Activated CD4-positive, alpha-beta T cell treated with anti-CD3 and anti-CD28 coated beads for 4 hours (primary cell): Measurements from ENCODE around the gene RHEB.
A peak's percentile ranks its signal among the peaks of the same experiment; 100 is the strongest.

Experiments used
- DNase-seq, 2 donors: peaks; one replicate each; pipeline ENCODE4 v3.0.0-alpha.2; 2020

Gene RHEB

GRCh38 chr7:151447312-151447711 is 72.4 kb downstream of the RHEB start:
- DNase-seq: no peak

- DNase-seq: no peak
These were observed 73.3 kb downstream of the RHEB start for GRCh38 chr7:151446412-151446811.

DNA sequence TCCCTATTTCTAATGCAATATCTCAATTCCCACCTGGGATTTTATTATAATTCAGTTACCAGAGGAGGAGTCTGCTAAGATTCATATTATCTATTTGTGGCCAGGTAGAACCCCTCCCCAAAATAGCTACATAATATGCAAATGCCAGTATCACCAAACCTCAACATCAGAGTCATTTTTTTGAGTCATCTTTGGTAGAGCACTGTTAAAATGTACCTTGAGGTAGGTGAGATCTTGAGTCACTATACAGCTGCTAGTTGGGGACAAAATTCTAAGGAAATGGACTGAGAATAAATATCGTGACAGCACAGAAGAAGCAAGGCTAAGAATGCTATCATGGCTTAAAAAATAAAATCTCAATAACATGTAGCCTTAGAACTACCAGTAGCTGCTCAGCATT is 75.1 kb downstream of the RHEB start:
- DNase-seq: no peak

GRCh38 chr7:151442776-151443496 is 76.8 kb downstream of the RHEB start:
- no peak for DNase-seq

DNA sequence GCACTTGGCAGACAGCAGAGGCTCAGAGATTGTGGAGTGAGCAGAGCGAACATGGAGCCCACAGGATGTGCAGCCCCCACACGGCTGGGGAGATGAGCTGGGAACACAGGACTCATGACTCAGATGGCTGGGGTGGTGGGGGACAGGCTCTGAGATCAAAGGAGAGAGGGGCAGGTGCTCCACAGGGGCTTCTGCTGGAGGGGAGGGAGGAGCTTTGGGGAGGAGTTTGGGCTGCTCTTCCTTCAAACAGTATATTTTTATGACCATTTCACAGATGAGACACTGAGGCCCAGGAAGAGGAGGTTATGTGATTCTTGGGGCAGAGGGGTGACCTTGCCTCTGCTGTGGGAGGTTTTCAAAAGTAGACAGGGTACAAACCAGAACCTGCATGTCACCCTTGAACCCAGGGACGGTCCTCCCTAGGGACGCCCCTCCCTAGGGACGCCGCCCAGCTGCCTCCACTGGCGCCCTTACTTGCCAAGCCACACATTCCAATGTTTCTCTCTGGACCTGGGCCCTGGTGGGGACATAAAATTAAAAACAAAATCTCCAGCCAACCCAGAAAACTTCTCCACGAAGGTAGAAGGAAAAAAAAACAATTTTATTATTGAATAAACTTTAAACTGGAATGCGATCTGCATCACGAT is 78.8 kb downstream of the RHEB start:
- peak in 1 of 2 donors; percentile 21 for DNase-seq

GRCh38 chr7:151439855-151440798 is 79.6 kb downstream of the RHEB start, which contains the start of gene CRYGN:
TSS of gene CRYGN (minus strand) at chr7:151440141. CDS start at chr7:151439917, 224 bp downstream.
- DNase-seq: no peak

GRCh38 chr7:151438864-151439601 is 80.7 kb downstream of the RHEB start:
- DNase-seq: no peak

DNA sequence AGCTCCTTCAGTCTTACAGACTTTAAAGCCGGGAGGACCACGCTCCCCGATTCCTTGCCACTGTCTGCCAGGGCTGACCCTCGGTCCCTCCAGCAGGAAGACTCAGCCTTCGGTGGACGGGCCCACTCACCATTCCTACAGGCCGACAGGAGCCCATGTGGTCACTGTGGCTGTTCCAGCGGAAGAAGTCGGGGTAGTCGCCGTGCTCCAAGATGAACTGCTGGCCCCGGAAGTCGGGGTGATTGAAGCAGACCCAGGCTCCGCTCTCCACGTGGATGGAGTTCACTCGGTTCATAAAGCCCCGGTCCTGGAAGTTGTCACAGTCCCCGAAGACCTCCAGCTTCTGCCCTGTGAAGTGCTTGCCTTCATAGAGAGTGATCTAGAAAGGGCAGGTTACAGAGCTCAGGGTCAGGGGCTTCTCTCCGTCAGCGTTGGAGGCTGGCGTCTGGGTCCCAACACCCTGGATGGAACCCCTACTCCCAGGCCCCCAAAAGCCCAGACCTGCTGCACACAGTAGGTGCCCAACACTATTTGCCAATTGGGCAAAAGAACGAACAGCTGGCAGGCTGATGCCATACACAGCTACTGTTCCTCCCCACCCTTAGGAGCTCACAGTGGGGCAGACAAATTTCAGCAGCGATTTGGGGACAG is 81.7 kb downstream of the RHEB start:
- no peak for DNase-seq

DNA sequence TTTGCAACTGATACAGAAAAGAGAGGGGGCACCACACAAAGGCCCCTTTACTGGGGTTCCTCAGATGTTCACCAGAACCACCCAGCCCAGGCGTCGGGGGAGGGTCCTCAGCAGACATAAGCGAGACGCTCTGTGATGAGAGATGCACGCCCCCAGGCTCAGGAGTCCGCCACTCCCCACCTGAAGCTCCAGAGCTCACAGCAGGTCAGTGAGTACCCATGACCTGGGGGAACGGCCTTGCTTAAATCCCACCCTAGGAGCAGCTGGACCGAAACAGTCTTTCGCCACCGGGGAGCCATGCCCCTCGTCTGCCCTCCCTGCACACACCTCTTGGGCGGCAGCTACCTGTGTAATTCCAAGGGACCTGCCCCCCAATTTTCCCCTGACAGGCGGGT is 82.5 kb downstream of the RHEB start:
- no peak for DNase-seq

DNA sequence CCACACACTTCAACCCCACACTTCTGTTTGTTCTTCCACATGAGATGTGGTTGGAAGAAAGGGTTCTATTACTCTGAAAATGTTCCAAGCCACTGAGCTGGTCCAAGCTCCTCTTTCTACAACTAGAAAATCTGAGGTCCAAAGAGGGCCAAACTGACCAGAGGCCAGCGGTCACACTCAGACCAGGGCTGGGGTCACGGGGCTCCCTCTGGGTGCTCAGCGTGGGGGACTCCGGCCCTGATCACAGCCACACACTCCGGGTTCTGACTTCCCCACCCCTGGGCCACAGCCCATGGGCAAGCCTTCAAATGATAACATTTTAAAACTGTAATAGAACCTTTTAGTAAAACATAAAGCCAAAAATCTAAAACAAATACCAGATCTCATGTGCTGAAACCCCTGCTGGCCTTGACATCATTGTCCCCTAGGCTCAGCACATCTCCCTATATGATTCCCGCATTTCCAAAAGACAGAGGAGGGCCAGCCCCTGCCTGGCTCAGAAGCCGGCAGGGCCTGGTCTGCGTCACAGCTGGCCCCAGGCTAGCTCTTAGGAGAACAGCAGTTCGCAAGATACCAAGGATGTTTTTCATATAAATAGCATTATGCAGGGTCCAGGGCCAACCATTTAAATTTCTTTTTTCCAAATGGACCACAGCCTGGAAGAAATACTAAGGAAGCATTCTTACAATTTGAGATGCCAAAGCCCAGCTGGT is 83.1 kb downstream of the RHEB start:
- DNase-seq: no peak

GRCh38 chr7:151435971-151436370 is 83.7 kb downstream of the RHEB start:
- no peak for DNase-seq

GRCh38 chr7:151435103-151435916 is 84.4 kb downstream of the RHEB start:
- DNase-seq: no peak

DNA sequence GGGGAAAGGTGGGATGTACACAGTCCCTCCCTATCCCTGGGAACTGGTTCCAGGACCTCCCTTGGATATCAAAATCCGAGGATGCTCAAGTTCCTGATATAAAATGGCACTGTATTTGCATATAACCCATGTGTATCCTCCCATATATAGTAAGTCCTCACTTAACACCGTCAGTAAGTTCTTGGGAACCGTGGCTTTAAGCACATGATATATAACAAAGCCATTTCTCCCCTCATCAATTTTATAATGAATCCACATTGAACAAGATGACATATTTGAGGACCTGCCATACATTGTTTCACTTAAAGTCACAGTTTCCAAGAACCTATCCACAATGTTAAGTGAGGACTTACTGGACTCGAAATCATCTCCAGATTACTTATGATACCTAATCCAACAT is 85.1 kb downstream of the RHEB start:
- DNase-seq: no peak

DNA sequence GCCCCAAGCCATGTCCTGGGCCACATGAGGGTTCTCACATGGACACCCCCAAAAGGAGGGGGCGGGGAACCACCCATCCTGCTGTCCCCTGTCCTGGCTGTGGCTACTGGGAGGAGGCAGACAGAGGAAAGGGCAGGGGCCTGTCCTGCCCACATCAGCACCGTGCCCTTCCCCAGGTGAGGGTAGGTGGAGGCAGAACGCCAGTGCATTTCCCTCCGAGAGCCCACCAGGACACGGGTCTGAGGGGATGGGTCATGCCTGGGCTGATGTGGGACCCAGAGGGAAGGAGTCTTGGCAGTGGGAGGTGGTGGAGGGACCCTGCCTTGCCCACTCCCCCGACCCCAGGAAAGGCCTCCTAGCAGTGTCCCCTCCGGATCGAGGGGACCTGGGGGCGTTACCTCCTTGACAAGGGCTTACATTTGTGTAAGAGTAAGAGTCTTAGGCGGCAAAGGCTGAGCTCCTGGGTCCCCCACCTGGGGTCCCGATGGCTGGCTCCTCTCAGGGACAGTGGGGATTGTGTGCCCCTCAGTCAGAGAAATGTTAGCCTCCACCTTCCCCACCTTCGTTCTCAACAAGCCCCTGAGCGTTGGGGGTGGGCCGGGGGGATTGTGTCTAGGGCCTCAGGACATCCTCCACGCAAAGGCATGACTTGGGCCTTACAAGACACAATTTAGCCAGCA is 85.8 kb downstream of the RHEB start:
- no peak for DNase-seq

DNA sequence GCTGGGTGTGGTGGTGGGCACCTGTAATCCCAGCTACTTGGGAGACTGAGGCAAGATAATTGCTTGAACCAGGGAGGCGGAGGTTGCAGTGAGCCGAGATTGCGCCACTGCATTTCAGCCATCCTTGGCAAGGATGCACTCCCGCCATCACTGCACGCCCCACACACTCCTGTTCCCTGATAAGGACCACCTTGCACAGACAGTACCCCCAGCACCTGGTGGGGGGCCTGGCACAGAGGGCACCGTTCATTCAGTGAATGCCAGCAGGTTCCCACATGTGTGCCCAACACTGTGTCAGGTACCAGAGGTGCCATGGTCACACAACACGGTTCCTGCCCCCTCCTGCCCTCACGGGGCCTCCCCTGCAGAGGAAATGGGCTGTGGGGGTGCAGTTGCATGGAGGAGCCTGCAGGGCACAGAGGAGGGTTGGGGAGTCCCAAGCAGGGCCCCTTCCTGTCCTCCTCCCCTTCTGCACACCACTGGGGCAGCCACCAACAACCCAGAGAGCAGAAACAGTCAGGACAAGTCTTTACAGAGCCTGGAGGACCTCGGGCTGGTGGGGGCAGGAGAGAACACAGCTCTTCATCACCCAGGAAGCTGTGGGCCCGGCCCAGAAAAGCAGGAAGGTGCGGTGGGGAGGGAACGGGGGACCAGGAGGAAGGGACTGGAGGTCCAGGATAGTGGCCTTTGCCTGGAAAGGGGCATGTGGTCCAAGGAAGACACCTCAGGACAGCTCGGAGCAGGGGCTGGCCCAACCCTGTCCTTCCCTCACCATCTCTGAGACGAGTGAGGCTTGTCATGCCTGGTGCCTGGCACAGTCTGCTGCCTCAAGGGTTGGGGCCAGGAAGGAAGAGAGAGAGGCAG is 86.8 kb downstream of the RHEB start:
- peak; percentile 30 to 37 for DNase-seq

DNA sequence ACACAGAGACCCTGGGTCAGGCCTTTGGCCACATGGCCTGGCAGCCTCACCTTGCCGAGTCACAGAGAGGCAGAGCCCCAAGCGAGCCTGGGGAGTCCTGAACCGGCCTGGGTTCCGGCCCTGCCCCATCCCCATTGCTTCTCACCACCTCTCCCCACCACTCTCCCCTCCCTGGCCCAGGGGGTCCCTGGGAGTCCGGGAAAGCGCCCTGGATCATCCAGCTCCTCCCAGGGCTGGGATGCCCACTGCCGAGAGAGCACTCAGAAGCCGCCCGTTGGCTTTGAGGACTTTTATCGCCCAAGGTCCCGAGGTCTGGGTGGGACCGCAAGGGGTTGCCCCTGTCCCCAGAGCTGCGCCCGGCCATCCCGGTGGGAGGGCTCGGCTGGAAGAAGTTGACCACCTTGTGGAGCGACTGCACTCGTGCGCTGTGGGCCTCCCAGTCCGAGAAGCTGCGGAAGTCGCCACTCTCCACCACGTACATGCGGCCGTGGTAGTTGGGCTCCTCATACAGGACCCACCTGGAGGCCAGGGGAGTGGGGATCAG is 87.9 kb downstream of the RHEB start:
- DNase-seq: no peak

DNA sequence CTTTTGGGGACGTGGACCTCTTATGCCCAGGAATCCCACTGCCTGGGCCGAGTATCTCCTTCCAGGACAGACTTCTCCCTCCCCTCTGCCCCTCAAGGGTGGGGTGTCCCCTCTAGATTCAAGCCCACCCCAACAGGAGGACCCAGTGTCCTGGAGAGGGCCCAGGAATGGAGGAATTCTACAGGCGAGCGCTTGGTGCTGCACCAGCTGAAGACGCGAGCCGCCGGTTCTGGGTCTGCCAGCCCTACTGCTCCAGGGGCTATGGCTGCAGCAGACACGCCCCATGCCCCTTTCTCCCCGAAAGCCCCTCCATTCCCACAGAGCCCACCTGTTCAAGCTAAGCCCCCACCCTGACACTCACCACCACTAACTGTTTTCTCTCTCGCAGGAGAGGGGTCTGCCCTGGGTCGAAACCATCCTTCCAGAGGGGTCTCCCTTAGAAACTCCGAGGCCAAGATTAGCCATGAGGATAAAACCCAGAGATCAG is 88.4 kb downstream of the RHEB start:
- no peak for DNase-seq

DNA sequence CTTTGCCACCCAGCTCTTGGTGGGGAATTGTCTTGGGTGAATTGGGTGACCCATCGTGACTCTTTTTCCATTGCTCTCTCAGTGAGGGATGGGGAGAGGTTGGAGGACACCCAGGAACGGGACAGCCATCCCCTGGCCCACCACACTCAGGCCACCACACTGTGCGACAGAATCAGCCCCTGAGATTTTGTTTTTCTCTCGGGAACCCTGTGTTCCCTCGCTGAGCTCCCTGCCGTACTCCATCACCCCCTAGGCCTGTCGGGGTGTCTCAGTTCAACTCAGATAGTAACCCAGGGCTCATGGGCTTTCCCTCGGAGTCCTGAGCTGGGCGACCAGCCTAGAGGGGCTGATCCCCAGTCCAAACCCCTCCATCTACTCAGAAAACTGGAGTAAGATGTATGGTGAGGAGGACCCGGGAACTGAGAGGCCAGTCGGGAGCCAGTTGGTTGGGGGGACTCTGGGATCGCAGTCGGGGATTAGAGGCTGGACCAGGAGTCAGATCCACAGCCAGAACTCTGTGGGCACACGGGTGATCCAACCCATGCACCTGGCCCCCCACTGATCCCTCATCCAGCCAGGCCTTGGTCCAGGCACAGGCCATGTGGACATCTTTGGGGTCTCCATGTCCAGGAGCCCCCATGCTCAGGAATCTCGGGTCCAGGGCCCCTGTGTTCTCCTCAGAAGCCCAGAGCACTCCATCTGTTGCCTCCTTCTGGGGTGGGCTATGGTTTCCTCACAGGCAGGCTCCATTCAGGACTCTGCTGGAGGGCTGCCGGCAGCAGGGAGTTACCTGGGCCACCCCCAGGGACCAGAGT is 89.1 kb downstream of the RHEB start:
- no peak for DNase-seq
